ENCODE measurements around the gene NECTIN1.

Gene NECTIN1

GRCh38 chr11:119728651-119729580 is at the start of gene NECTIN1:
Gene NECTIN1, minus strand, starts transcription at chr11:119729200. Its CDS starts 647 bp downstream, at chr11:119728553.
- no peak for DNase-seq

GRCh38 chr11:119778391-119779194 is 49.6 kb upstream of the NECTIN1 start:
- no peak for DNase-seq

- no peak for DNase-seq
Observed at GRCh38 chr11:119777940-119778339, 48.9 kb upstream of the NECTIN1 start.

GRCh38 chr11:119776651-119777050 is 47.7 kb upstream of the NECTIN1 start:
- no peak for DNase-seq

- no peak for DNase-seq
Observed at GRCh38 chr11:119776031-119776636, 47.1 kb upstream of the NECTIN1 start.

- no peak for DNase-seq
Observed at GRCh38 chr11:119774172-119774763, 45.3 kb upstream of the NECTIN1 start.

- DNase-seq, result no peak
Observed at GRCh38 chr11:119772641-119773415, 43.8 kb upstream of the NECTIN1 start.

GRCh38 chr11:119772076-119772475 is 43.1 kb upstream of the NECTIN1 start:
- no peak for DNase-seq

- DNase-seq, result no peak
Observed at GRCh38 chr11:119771172-119771770, 42.3 kb upstream of the NECTIN1 start.

- no peak for DNase-seq
Observed at GRCh38 chr11:119765628-119766027, 36.6 kb upstream of the NECTIN1 start.

GRCh38 chr11:119764108-119764868 is 35.3 kb upstream of the NECTIN1 start:
- DNase-seq, result no peak

GRCh38 chr11:119763071-119763728 is 34.2 kb upstream of the NECTIN1 start:
- no peak for DNase-seq

GRCh38 chr11:119759747-119760412 is 30.9 kb upstream of the NECTIN1 start:
- DNase-seq, result no peak

GRCh38 chr11:119759324-119759723 is 30.3 kb upstream of the NECTIN1 start:
- DNase-seq, result no peak

- DNase-seq, result no peak
Observed at GRCh38 chr11:119758291-119758690, 29.3 kb upstream of the NECTIN1 start.

GRCh38 chr11:119757378-119757777 is 28.4 kb upstream of the NECTIN1 start:
- DNase-seq, result no peak

GRCh38 chr11:119756169-119756865 is 27.3 kb upstream of the NECTIN1 start:
- no peak for DNase-seq

- no peak for DNase-seq
Observed at GRCh38 chr11:119755356-119756071, 26.5 kb upstream of the NECTIN1 start.

Measured in SIG-M5 (cell line).